Karpas-422 (cell line): ENCODE measurements around the gene ADGRE2. TPM values are rescaled to one million over a fixed set of nuclear protein-coding genes. Genes with fewer than 3 reads are reported as not detected.
"Not testable (repeated sequence)": the region's sequence is repeated elsewhere in the genome, so short reads cannot be mapped to it uniquely, and the experiment has no call there.

Experiments
- DNase-seq: peaks from one replicate; pipeline ENCODE4 v3.0.0-alpha.2; 2015
- H2AFZ ChIP-seq: fragments of 200-600 bp; sonication (generic); 2 replicates; pipeline ENCODE4 v1.6.1; 2014; ENCODE audit warnings: antibody characterized with exemption, low read length, mixed read lengths
- H3K27ac ChIP-seq: fragments of 200-600 bp; sonication (generic); 2 replicates; pipeline ENCODE4 v1.5.1; 2014; ENCODE audit warnings: mild to moderate bottlenecking, low read length, moderate library complexity
- H3K27me3 ChIP-seq: fragments of 200-600 bp; sonication (generic); 2 replicates; pipeline ENCODE4 v1.6.1; 2014; ENCODE audit warnings: low read length, mixed read lengths
- H3K36me3 ChIP-seq: fragments of 200-600 bp; sonication (generic); 2 replicates; pipeline ENCODE4 v1.6.1; 2014; ENCODE audit warnings: low read length, mixed read lengths; ENCODE audit not compliant: insufficient read depth
- H3K4me1 ChIP-seq: fragments of 200-600 bp; sonication (generic); 2 replicates; pipeline ENCODE4 v1.6.1; 2014; ENCODE audit warnings: mild to moderate bottlenecking, low read length, mixed read lengths
- H3K4me2 ChIP-seq: fragments of 200-600 bp; sonication (generic); 2 replicates; pipeline ENCODE4 v1.6.1; 2014; ENCODE audit warnings: low read length, low read depth, mild to moderate bottlenecking; ENCODE audit not compliant: poor library complexity, severe bottlenecking
- H3K4me3 ChIP-seq: fragments of 200-600 bp; sonication (generic); 2 replicates; pipeline ENCODE4 v1.5.1; 2014; ENCODE audit warnings: mild to moderate bottlenecking, antibody characterized with exemption, low read length, mixed read lengths
- H3K79me2 ChIP-seq: fragments of 200-600 bp; sonication (generic); 2 replicates; pipeline ENCODE4 v1.6.1; 2014; ENCODE audit warnings: mild to moderate bottlenecking, low read length, mixed read lengths
- H3K9ac ChIP-seq: fragments of 200-600 bp; sonication (generic); 2 replicates; pipeline ENCODE4 v1.6.0; 2014; ENCODE audit warnings: low read length
- H3K9me2 ChIP-seq: fragments of 200-600 bp; sonication (generic), shearing (Covaris generic); replicated peaks from 2 replicates; pipeline ENCODE4 v1.6.0; 2014; ENCODE audit warnings: mild to moderate bottlenecking, low read length, moderate library complexity; ENCODE audit not compliant: insufficient read depth
- H3K9me3 ChIP-seq: fragments of 300-700, 200-600 bp; sonication (generic); 2 replicates; pipeline ENCODE4 v1.6.1; 2014; ENCODE audit warnings: low read length, mixed read lengths
- H4K20me1 ChIP-seq: fragments of 200-600 bp; sonication (generic); 2 replicates; pipeline ENCODE4 v1.6.1; 2014; ENCODE audit warnings: mild to moderate bottlenecking, antibody characterized with exemption, low read length, low read depth; ENCODE audit not compliant: insufficient read depth
- total RNA-seq: library from RNA; depleted of rRNA; stranded (reverse); fragments of >200 nt; shearing (Covaris generic); gene quantifications from 2 replicates; pipeline ENCODE4 v1.2.3, GENCODE V29; 2014; ENCODE audit warnings: low replicate concordance

The ADGRE2 gene
- total RNA-seq, 1 experiment from 2014 or later = not detected

GRCh38 chr19:14773722-14774121 is 4.6 kb downstream of the ADGRE2 start:
- not testable (repeated sequence) for H3K27me3 ChIP-seq, H3K36me3 ChIP-seq, H3K4me2 ChIP-seq, H4K20me1 ChIP-seq, H3K9me3 ChIP-seq, DNase-seq, H3K9ac ChIP-seq, H3K4me1 ChIP-seq, H3K27ac ChIP-seq, H2AFZ ChIP-seq, H3K4me3 ChIP-seq, H3K79me2 ChIP-seq, H3K9me2 ChIP-seq

DNA sequence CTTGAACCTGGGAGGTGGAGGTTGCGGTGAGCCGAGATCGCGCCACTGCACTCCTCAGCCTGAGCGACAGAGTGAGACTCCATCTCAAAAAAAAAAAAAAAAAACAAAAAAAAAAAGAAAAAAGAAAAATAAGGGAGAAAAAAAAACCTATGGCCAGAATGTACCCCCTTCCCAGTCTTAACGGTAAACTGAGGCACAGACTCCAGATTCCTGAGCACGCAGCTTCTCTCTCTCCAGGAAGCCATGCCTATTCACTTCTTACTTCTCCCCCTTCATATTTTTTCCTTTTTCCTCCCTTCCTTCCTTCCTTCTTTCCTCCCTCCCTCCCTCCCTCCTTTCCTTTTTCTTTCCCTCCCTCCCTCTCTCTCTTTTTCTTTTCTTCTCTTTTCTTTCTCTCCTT is 5.4 kb downstream of the ADGRE2 start:
- no peaks in the 10 kb centered on the region; the same call in 1 of the 2 replicates for H3K4me1 ChIP-seq
- H3K4me2 ChIP-seq = no peak overlapping the region
- H2AFZ ChIP-seq = no peak overlapping the region
- no peaks in the 10 kb centered on the region for H3K36me3 ChIP-seq
- H3K9ac ChIP-seq = no peak overlapping the region
- DNase-seq = no peak
- no peaks in the 10 kb centered on the region for H3K79me2 ChIP-seq
- no peaks in the 10 kb centered on the region for H3K27me3 ChIP-seq
- no peaks in the 10 kb centered on the region for H3K9me2 ChIP-seq
- no peaks in the 10 kb centered on the region for H4K20me1 ChIP-seq
- no peaks in the 10 kb centered on the region for H3K9me3 ChIP-seq
- no peak overlapping the region for H3K27ac ChIP-seq
- H3K4me3 ChIP-seq = no peak overlapping the region

DNA sequence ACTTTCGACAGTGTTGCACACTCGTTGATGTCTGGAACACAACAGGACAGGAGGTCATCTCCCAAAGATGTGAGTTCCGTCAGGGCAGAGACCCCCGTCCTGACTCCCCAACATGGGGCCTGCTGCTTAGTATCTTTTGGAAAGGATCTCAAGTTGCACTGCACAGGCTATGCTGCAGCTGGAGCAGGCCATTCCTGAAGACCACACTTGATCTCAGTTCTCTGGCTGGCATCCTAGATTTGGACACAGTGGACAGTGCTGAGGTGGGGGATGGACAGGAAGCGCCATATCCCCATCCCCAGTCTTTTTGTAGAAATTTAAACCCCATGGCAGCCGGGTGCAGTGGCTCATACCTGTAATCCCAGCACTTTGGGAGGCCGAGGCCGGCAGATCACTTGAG is 5.9 kb downstream of the ADGRE2 start:
- DNase-seq = no peak
- no peaks in the 10 kb centered on the region for H3K27me3 ChIP-seq
- no peaks in the 10 kb centered on the region for H3K79me2 ChIP-seq
- no peak overlapping the region for H3K9ac ChIP-seq
- H3K4me1 ChIP-seq = no peaks in the 10 kb centered on the region; the same call in 1 of the 2 replicates
- no peak overlapping the region for H3K27ac ChIP-seq
- no peak overlapping the region for H3K4me3 ChIP-seq
- H3K4me2 ChIP-seq = no peak overlapping the region
- no peaks in the 10 kb centered on the region for H3K9me2 ChIP-seq
- H2AFZ ChIP-seq = no peak overlapping the region
- no peaks in the 10 kb centered on the region for H3K36me3 ChIP-seq
- H3K9me3 ChIP-seq = no peaks in the 10 kb centered on the region
- H4K20me1 ChIP-seq = no peaks in the 10 kb centered on the region

GRCh38 chr19:14770944-14771839 is 7.2 kb downstream of the ADGRE2 start:
- Histone ChIP-seq H3K27me3 (no peaks in the 10 kb centered on the region), H3K9ac (no peak overlapping the region), H3K9me2 (no peaks in the 10 kb centered on the region), H3K9me3 (no peaks in the 10 kb centered on the region), H3K27ac (no peak overlapping the region), H3K4me3 (no peak overlapping the region), H4K20me1 (no peaks in the 10 kb centered on the region), H3K4me1 (no peaks in the 10 kb centered on the region; the same call in 1 of the 2 replicates), H3K4me2 (no peak overlapping the region), H2AFZ (no peak overlapping the region), H3K79me2 (no peaks in the 10 kb centered on the region), H3K36me3 (no peaks in the 10 kb centered on the region)
- DNase-seq = no peak

GRCh38 chr19:14770136-14770535 is 8.2 kb downstream of the ADGRE2 start:
- Histone ChIP-seq H4K20me1 (no peaks in the 10 kb centered on the region), H3K36me3 (no peaks in the 10 kb centered on the region), H3K4me3 (no peak overlapping the region), H3K4me2 (no peak overlapping the region), H3K79me2 (no peaks in the 10 kb centered on the region), H3K4me1 (no peaks in the 10 kb centered on the region; the same call in 1 of the 2 replicates), H2AFZ (no peak overlapping the region), H3K9me2 (no peaks in the 10 kb centered on the region), H3K27ac (no peak overlapping the region), H3K9me3 (no peaks in the 10 kb centered on the region), H3K27me3 (no peaks in the 10 kb centered on the region), H3K9ac (no peak overlapping the region)
- no peak for DNase-seq

- Histone ChIP-seq H3K4me2 (no peak overlapping the region), H3K4me1 (no peaks in the 10 kb centered on the region; the same call in 1 of the 2 replicates), H3K9ac (no peak overlapping the region), H3K9me3 (no peaks in the 10 kb centered on the region), H3K27ac (no peak overlapping the region), H4K20me1 (no peaks in the 10 kb centered on the region), H3K27me3 (no peaks in the 10 kb centered on the region), H3K9me2 (no peaks in the 10 kb centered on the region), H3K79me2 (no peaks in the 10 kb centered on the region), H3K36me3 (no peaks in the 10 kb centered on the region), H3K4me3 (no peak overlapping the region), H2AFZ (no peak overlapping the region)
- DNase-seq = no peak
Observed at GRCh38 chr19:14769201-14769600, 9.2 kb downstream of the ADGRE2 start.

GRCh38 chr19:14768001-14768400 is 10.4 kb downstream of the ADGRE2 start:
- Histone ChIP-seq H3K4me3 (no peak overlapping the region), H4K20me1 (no peaks in the 10 kb centered on the region), H3K36me3 (no peaks in the 10 kb centered on the region), H3K79me2 (no peaks in the 10 kb centered on the region), H3K9me3 (no peaks in the 10 kb centered on the region), H3K4me2 (no peak overlapping the region), H3K27me3 (no peaks in the 10 kb centered on the region), H3K9ac (no peak overlapping the region), H3K9me2 (no peaks in the 10 kb centered on the region), H3K27ac (no peak overlapping the region), H2AFZ (no peak overlapping the region), H3K4me1 (no peaks in the 10 kb centered on the region; the same call in 1 of the 2 replicates)
- DNase-seq = no peak

GRCh38 chr19:14767466-14767971 is 10.8 kb downstream of the ADGRE2 start:
- Histone ChIP-seq H3K9me3 (no peaks in the 10 kb centered on the region), H3K4me2 (no peak overlapping the region), H3K9me2 (no peaks in the 10 kb centered on the region), H3K4me3 (no peak overlapping the region), H3K4me1 (no peaks in the 10 kb centered on the region; the same call in 1 of the 2 replicates), H3K9ac (no peak overlapping the region), H2AFZ (no peak overlapping the region), H3K27ac (no peak overlapping the region), H3K79me2 (no peaks in the 10 kb centered on the region), H4K20me1 (no peaks in the 10 kb centered on the region), H3K27me3 (no peaks in the 10 kb centered on the region), H3K36me3 (no peaks in the 10 kb centered on the region)
- DNase-seq = no peak
